SK-N-MC (cell line): ENCODE measurements around the gene CAMK1D.

ENCODE experiments used
- FOXP2 ChIP-seq: optimal IDR thresholded peaks from 2 replicates; pipeline ENCODE3; 2011; ENCODE audit warnings: mild to moderate bottlenecking, moderate library complexity; ENCODE audit not compliant: insufficient read depth; ENCODE audit errors: extremely low read length, control extremely low read depth
- POLR2AphosphoS5 ChIP-seq: IDR thresholded peaks from 2 replicates; pipeline ENCODE4 v1.6.1; 2012; ENCODE audit warnings: mild to moderate bottlenecking, low read depth, low read length, borderline replicate concordance

GRCh38 chr10:12384906-12385305 lies 35.6 kb downstream of the CAMK1D start:
- no peak for TF ChIP-seq POLR2AphosphoS5
- TF ChIP-seq FOXP2, result no peak
